Caco-2 (cell line): ENCODE data around the gene FOXQ1. TPM values are rescaled to one million over a fixed set of nuclear protein-coding genes. Genes with fewer than 3 reads are reported as not detected.

Source experiments
- BruUV-seq: library from RNA; stranded (reverse); fragments of 400-500 nt; replicated peaks from 2 replicates; lab custom pipeline; 2021; lab: Mats Ljungman, UMichigan
- CTCF ChIA-PET: fragments of 300-600 bp; sonication (Branson Sonifier 250); formaldehyde crosslinking; loops from one replicate; lab custom pipeline; 2022; ENCODE audit warnings: antibody characterized with exemption; lab: Charles Lee
- POLR2A ChIA-PET: fragments of 300-600 bp; sonication (Branson Sonifier 250); formaldehyde crosslinking; loops from one replicate; lab custom pipeline; 2022; ENCODE audit warnings: antibody characterized with exemption; lab: Charles Lee
- DNase-seq, 2 experiments: peaks; one replicate each; pipeline versions ENCODE4 v3.0.0 to v3.0.0-alpha.2; 2020 to 2022
- H3K27me3 ChIP-seq: replicated peaks from 2 replicates; pipeline ENCODE4 v1.6.0; 2011; ENCODE audit warnings: low read length; ENCODE audit not compliant: control insufficient read depth, insufficient read depth
- H3K36me3 ChIP-seq: 2 replicates; pipeline ENCODE4 v1.5.1; 2011; ENCODE audit warnings: low read length; ENCODE audit not compliant: control insufficient read depth, insufficient read depth
- H3K4me1 ChIP-seq: fragments of 250-450 bp; sonication (Bioruptor Pico); 2 replicates; pipeline ENCODE4 v1.5.1; 2020; ENCODE audit warnings: mild to moderate bottlenecking
- H3K4me3 ChIP-seq: 2 replicates; pipeline ENCODE4 v1.5.1; 2011; ENCODE audit warnings: low read depth, mild to moderate bottlenecking, control low read depth, low read length
- H3K9me3 ChIP-seq: fragments of 250-450 bp; sonication (Bioruptor Pico); 2 replicates; pipeline ENCODE4 v1.5.1; 2020; ENCODE audit warnings: mild to moderate bottlenecking, moderate library complexity
- H3K27ac Mint-ChIP-seq: one replicate; pipeline ENCODE4 v1.8.0; 2022; ENCODE audit warnings: mixed read lengths; ENCODE audit not compliant: unreplicated experiment
- H3K27me3 Mint-ChIP-seq: one replicate; pipeline ENCODE4 v1.8.0; 2022; ENCODE audit warnings: mixed read lengths; ENCODE audit not compliant: insufficient read depth, unreplicated experiment
- H3K36me3 Mint-ChIP-seq: one replicate; pipeline ENCODE4 v1.8.0; 2022; ENCODE audit warnings: mild to moderate bottlenecking, mixed read lengths; ENCODE audit not compliant: insufficient read depth, unreplicated experiment
- H3K4me1 Mint-ChIP-seq: one replicate; pipeline ENCODE4 v1.8.0; 2022; ENCODE audit warnings: low read depth, mixed read lengths; ENCODE audit not compliant: unreplicated experiment
- H3K4me3 Mint-ChIP-seq: one replicate; pipeline ENCODE4 v1.8.0; 2022; ENCODE audit warnings: mild to moderate bottlenecking, moderate library complexity, mixed read lengths; ENCODE audit not compliant: unreplicated experiment
- H3K9me3 Mint-ChIP-seq: one replicate; pipeline ENCODE4 v1.8.0; 2022; ENCODE audit warnings: mixed read lengths; ENCODE audit not compliant: unreplicated experiment
- CTCF ChIP-seq, 2 experiments: fragments of 200-600 bp in 1 of 2; IDR thresholded peaks; 1 replicate in 1 of 2; 2 replicates in 1 of 2; pipeline versions ENCODE4 v1.5.1 to v1.8.0; 2011 to 2022; ENCODE audit warnings: antibody characterized with exemption in 1 of 2, control low read depth in 1 of 2, inconsistent platforms in 1 of 2, low read depth in 1 of 2, low read length in 1 of 2, mild to moderate bottlenecking in 1 of 2, moderate library complexity in 1 of 2; ENCODE audit not compliant: insufficient read depth in 1 of 2, severe bottlenecking in 1 of 2, unreplicated experiment in 1 of 2
- intact Hi-C: fragments of 100-400 bp; cut with micrococcal nuclease; formaldehyde crosslinking; loops from one replicate; pipeline ENCODE4 v1.10.0; 2022; ENCODE audit not compliant: unreplicated experiment
- total RNA-seq: library from RNA; stranded (reverse); gene quantifications from 2 replicates; pipeline ENCODE4 v1.2.3, GENCODE V29; 2022

The FOXQ1 gene
- total RNA-seq, 1 experiment from 2014 or later = 191 TPM

GRCh38 chr6:1329708-1330107, 17.8 kb downstream of the FOXQ1 start:
- Histone ChIP-seq H3K27me3 (no peaks in the 10 kb centered on the region), H3K4me3 (no peak overlapping the region), H3K9me3 (0 out of 2 replicates have a peak, but pooled peaks cover 2% of the 10 kb centered on the region), H3K4me1 (peaks cover 40% of the 10 kb centered on the region), H3K36me3 (no peaks in the 10 kb centered on the region)
- no peak for DNase-seq
- H3K4me3 Mint-ChIP-seq = no peak overlapping the region
- ChIA-PET CTCF (no interaction called here), POLR2A (no interaction called here)
- BruUV-seq = no TSS peak
- no peak for TF ChIP-seq CTCF (IDR thresholded peaks at IDR 0.05; ENCODE audit: insufficient read depth in 1 of 2, low read depth in 1 of 2, low read length in 1 of 2, severe bottlenecking in 1 of 2, unreplicated experiment in 1 of 2)
- H3K27me3 Mint-ChIP-seq = no peaks in the 10 kb centered on the region
- intact Hi-C loops = no loop called here
- no peaks in the 10 kb centered on the region for H3K36me3 Mint-ChIP-seq
- H3K4me1 Mint-ChIP-seq = peaks cover 35% of the 10 kb centered on the region
- H3K27ac Mint-ChIP-seq = no peak overlapping the region
- H3K9me3 Mint-ChIP-seq = no peaks in the 10 kb centered on the region

GRCh38 chr6:1334684-1335083, 22.8 kb downstream of the FOXQ1 start:
- Histone ChIP-seq H3K27me3 (no peaks in the 10 kb centered on the region), H3K36me3 (no peaks in the 10 kb centered on the region), H3K4me1 (peaks cover 26% of the 10 kb centered on the region), H3K4me3 (no peak overlapping the region), H3K9me3 (0 out of 2 replicates have a peak, but pooled peaks cover 1% of the 10 kb centered on the region)
- no peak for DNase-seq
- Mint-ChIP-seq H3K4me1 (peaks cover 24% of the 10 kb centered on the region), H3K27me3 (no peaks in the 10 kb centered on the region), H3K9me3 (no peaks in the 10 kb centered on the region), H3K4me3 (peak overlapping the region; percentile 53), H3K36me3 (no peaks in the 10 kb centered on the region), H3K27ac (peak overlapping the region; percentile 77)
- intact Hi-C loops = loop anchor here (1.0 to 2.0 kb wide), 6 partner anchors 9 to 421 kb away; no protein-coding TSS in a partner anchor
- ChIA-PET CTCF (interaction anchor here (0.8 to 2.6 kb wide), 5 partner anchors 9 to 422 kb away, joined by 3 to 27 read pairs (median 13); partner anchors contain the start of gene FOXQ1), POLR2A (interaction anchor here (0.7 to 2.2 kb wide), 6 partner anchors 8 to 107 kb away, joined by 3 to 15 read pairs (median 8); partner anchors contain the start of gene FOXQ1)
- BruUV-seq = TSS peak; percentile 93
- no peak for TF ChIP-seq CTCF (IDR thresholded peaks at IDR 0.05; ENCODE audit: insufficient read depth in 1 of 2, low read depth in 1 of 2, low read length in 1 of 2, severe bottlenecking in 1 of 2, unreplicated experiment in 1 of 2)

- POLR2A ChIA-PET = interaction anchor here (0.6 to 2.2 kb wide), 7 partner anchors 9 to 423 kb away, joined by 3 to 15 read pairs (median 7); partner anchors contain the start of gene FOXQ1
- Histone ChIP-seq H3K9me3 (no peaks in the 10 kb centered on the region), H3K4me3 (no peak overlapping the region), H3K36me3 (no peaks in the 10 kb centered on the region), H3K4me1 (peaks cover 26% of the 10 kb centered on the region), H3K27me3 (no peaks in the 10 kb centered on the region)
- intact Hi-C loops = loop anchor here (1.0 to 2.0 kb wide), 9 partner anchors 10 to 613 kb away; no protein-coding TSS in a partner anchor
- DNase-seq = peak; percentile 90 to 94
- no TSS peak for BruUV-seq
- no peak for TF ChIP-seq CTCF (IDR thresholded peaks at IDR 0.05; ENCODE audit: insufficient read depth in 1 of 2, low read depth in 1 of 2, low read length in 1 of 2, severe bottlenecking in 1 of 2, unreplicated experiment in 1 of 2)
- no peaks in the 10 kb centered on the region for H3K36me3 Mint-ChIP-seq
- peaks cover 24% of the 10 kb centered on the region for H3K4me1 Mint-ChIP-seq
- H3K27me3 Mint-ChIP-seq = no peaks in the 10 kb centered on the region
- peak overlapping the region; percentile 74 for H3K27ac Mint-ChIP-seq
- CTCF ChIA-PET = interaction anchor here (0.8 to 2.6 kb wide), 14 partner anchors 10 to 614 kb away, joined by 3 to 27 read pairs (median 4); partner anchors contain the start of gene FOXQ1
- no peaks in the 10 kb centered on the region for H3K9me3 Mint-ChIP-seq
- peak overlapping the region; percentile 53 for H3K4me3 Mint-ChIP-seq
Measured at GRCh38 chr6:1335367-1336037, 23.6 kb downstream of the FOXQ1 start.
